ENCODE measurements around the gene ACHE.
"Not testable (repeated sequence)": the region's sequence is repeated elsewhere in the genome, so short reads cannot be mapped to it uniquely, and the experiment has no call there.

Gene ACHE

DNA sequence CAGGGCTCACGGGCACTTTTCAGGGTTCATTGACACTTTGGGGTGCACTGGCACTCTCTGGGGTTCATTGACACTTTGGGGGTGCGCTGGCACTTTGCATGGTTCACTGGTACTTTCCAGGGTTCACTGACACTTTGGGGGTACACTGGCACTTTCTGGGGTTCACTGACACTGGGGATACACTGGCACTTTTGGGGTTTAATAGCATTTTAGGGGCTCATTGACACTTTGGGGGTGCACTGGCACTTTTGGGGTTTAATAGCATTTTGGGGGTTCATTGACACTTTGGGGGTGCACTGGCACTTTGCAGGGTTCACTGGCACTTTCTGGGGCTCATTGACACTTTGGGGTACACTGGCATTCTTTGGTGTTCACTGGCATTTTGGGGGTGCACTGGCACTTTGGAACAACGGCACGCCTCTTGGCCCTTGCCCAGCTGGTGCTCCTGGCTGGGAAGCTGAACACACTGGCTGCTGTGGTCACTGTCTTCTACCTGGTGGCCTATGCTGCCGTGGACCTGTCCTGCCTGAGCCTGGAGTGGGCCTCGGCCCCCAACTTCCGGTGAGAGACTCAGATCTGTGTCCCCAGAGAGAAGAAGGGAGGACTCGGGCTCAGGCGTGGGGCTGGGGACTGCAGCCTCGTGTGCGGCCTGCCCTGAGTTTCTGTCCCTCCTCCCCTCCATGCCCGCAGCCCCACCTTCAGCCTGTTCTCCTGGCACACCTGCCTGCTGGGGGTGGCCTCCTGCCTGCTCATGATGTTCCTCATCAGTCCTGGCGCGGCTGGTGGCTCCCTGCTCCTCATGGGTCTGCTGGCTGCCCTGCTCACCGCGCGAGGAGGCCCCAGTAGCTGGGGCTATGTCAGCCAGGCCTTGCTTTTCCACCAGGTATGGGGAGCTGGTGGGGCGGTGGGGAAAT, 34.7 kb downstream of the ACHE start:
- no peak for DNase-seq

DNA sequence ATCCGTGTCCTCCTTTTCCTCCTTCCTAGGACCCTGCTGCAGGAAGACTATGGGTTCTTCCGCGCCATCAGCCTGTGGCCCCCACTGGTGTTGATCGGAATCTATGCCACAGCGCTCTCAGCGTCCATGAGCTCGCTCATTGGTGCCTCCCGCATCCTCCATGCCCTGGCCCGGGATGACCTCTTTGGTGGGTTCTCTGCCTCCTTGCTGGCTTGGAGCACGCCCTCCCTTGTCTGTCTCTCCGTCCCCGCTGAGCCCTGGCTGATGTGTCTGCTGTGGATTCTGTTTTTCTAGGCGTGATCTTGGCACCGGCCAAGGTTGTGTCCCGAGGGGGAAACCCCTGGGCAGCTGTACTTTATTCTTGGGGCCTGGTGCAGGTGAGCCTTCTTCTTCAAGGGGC, 35.8 kb downstream of the ACHE start:
- no peak for DNase-seq

DNA sequence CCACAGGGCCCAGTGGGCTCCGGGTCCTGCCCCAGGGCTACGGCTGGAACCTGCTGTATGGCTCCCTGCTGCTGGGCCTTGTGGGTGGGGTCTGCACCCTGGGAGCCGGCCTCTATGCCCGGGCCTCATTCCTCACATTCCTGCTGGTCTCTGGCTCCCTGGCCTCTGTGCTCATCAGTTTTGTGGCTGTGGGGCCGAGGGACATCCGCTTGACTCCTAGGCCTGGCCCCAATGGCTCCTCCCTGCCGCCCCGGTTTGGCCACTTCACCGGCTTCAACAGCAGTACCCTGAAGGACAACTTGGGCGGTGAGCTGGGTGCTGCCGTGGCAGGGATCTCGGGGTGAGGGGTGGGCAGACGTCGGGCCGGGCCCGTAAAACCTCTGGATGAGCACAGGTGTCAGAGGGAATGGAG, 38.8 kb downstream of the ACHE start:
- DNase-seq = no peak

DNA sequence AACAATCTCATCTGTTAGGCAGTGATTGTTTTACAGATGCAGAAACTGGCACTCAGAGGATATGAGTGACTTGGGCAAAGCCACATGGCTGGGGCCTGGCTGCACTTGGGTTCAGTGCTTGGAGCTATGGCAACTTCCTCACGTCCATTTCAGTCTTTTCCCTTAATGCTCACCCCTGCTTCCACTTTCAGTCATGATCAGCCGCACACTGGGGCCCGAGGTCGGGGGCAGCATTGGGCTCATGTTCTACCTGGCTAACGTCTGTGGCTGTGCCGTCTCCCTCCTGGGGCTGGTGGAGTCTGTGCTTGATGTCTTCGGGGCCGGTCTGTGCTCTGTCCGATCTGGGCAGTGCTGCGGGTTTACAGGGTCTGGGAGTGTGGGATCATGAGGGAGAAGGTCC, 40.2 kb downstream of the ACHE start:
- no peak for DNase-seq

GRCh38 chr7:100854899-100855298, 40.8 kb downstream of the ACHE start:
- not testable (repeated sequence) for DNase-seq

GRCh38 chr7:100854146-100854895, 41.4 kb downstream of the ACHE start:
- no peak for DNase-seq

- DNase-seq = peak; percentile 53 to 74
These were observed 43.4 kb downstream of the ACHE start, which contains the start of gene SLC12A9 for GRCh38 chr7:100852048-100852872. TSS of gene SLC12A9 (plus strand) at chr7:100852713. CDS start at chr7:100854198, 1,485 bp downstream.

- DNase-seq = no peak
These were observed 48.3 kb downstream of the ACHE start for GRCh38 chr7:100847360-100847759.

DNA sequence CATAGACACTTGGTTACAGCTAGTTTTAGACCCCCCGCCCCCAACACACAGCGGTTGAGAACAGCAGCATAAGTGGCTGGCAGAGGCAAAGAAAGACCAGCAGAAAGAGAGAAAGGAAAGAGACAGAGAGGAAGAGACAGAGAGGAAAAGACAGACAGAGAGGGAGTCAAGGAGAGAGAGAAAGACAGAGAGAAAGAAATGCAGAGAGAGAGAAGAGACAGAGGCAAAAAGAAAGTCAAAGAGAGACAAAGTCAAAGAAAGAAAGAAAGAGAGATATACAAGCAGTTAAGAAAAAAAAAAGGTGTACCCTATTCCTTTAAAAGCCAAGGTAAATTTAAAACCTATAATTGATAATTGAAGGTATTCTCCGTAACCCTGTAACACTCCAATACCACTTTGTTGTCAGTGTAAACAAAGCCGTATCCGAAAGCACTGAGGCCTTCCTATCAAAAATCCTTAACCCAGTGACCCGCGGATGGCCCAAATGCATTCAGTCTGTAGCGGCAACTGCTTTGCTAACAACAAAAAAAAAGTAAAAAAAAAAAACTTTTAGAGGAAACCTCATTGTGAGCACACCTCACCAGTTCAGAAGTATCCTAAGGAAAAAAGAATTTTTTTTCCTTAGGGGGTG, 55.1 kb downstream of the ACHE start:
- no peak for DNase-seq

Measured in bone marrow (tissue), 2 donors.